Neural cell (in vitro differentiated cells): ENCODE measurements around the gene EFR3B. TPM values are rescaled to one million over a fixed set of nuclear protein-coding genes. Genes with fewer than 3 reads are reported as not detected.

Experiments
- H2AFZ ChIP-seq: fragments of 200-600, 300-800 bp; sonication (generic), shearing (Covaris generic); 2 replicates; pipeline ENCODE4 v1.6.0; 2014; ENCODE audit warnings: low read depth, mild to moderate bottlenecking, antibody characterized with exemption, low read length, moderate library complexity
- H3F3A ChIP-seq: fragments of 200-600 bp; shearing (Covaris generic); 2 replicates; pipeline ENCODE4 v1.6.1; 2016; ENCODE audit warnings: mild to moderate bottlenecking, moderate library complexity, mixed read lengths, antibody characterized with exemption, low read length; ENCODE audit not compliant: insufficient read depth, poor library complexity, severe bottlenecking
- H3K27ac ChIP-seq: fragments of 200-600, 300-800 bp; sonication (generic), shearing (Covaris generic); 2 replicates; pipeline ENCODE4 v1.5.1; 2014; ENCODE audit warnings: mild to moderate bottlenecking, low read length, moderate library complexity
- H3K27me3 ChIP-seq: fragments of 300-800, 200-600 bp; sonication (generic), shearing (Covaris generic); 2 replicates; pipeline ENCODE4 v1.6.0; 2014; ENCODE audit warnings: mild to moderate bottlenecking, low read depth, low read length, moderate library complexity; ENCODE audit not compliant: insufficient read depth
- H3K36me3 ChIP-seq: fragments of 300-800, 200-600 bp; sonication (generic), shearing (Covaris generic); 2 replicates; pipeline ENCODE4 v1.5.1; 2014; ENCODE audit warnings: mild to moderate bottlenecking, antibody characterized with exemption, low read length, moderate library complexity; ENCODE audit not compliant: insufficient read depth
- H3K4me2 ChIP-seq: fragments of 300-800, 200-600 bp; sonication (generic), shearing (Covaris generic); 2 replicates; pipeline ENCODE4 v1.6.0; 2014; ENCODE audit warnings: mild to moderate bottlenecking, low read length
- H3K4me3 ChIP-seq: fragments of 300-800, 200-600 bp; sonication (generic), shearing (Covaris generic); 2 replicates; pipeline ENCODE4 v1.5.1; 2014; ENCODE audit warnings: mild to moderate bottlenecking, low read length, moderate library complexity
- H3K79me2 ChIP-seq: fragments of 200-600 bp; shearing (Covaris generic); replicated peaks from 2 replicates; pipeline ENCODE4 v1.6.0; 2014; ENCODE audit warnings: mild to moderate bottlenecking, low read length, moderate library complexity; ENCODE audit not compliant: insufficient read depth
- H3K9ac ChIP-seq: fragments of 300-800, 200-600 bp; sonication (generic), shearing (Covaris generic); 2 replicates; pipeline ENCODE4 v1.6.1; 2016; ENCODE audit warnings: mild to moderate bottlenecking, low read length, mixed read lengths
- H3K9me2 ChIP-seq: fragments of 200-600 bp; shearing (Covaris generic); 2 replicates; pipeline ENCODE4 v1.6.1; 2016; ENCODE audit warnings: mild to moderate bottlenecking, low read length, mixed read lengths; ENCODE audit not compliant: insufficient read depth
- H3K9me3 ChIP-seq: fragments of 200-600, 300-800 bp; sonication (generic), shearing (Covaris generic); 2 replicates; pipeline ENCODE4 v1.6.1; 2016; ENCODE audit warnings: mild to moderate bottlenecking, mixed run types, low read length, moderate library complexity, mixed read lengths
- H4K20me1 ChIP-seq: fragments of 200-600 bp; shearing (Covaris generic); 2 replicates; pipeline ENCODE4 v1.6.1; 2016; ENCODE audit warnings: mild to moderate bottlenecking, mixed run types; ENCODE audit not compliant: insufficient read depth
- CTCF ChIP-seq: fragments of 450-650 bp; IDR thresholded peaks from 2 replicates; pipeline ENCODE4 v1.5.1; 2014; ENCODE audit warnings: antibody characterized with exemption, mild to moderate bottlenecking, moderate library complexity; ENCODE audit not compliant: poor library complexity, severe bottlenecking
- EP300 ChIP-seq: fragments of 450-650 bp; conservative IDR thresholded peaks from 2 replicates; pipeline ENCODE4 v1.6.1; 2014; ENCODE audit warnings: antibody characterized with exemption, mild to moderate bottlenecking, moderate library complexity; ENCODE audit not compliant: poor library complexity, severe bottlenecking
- EZH2 ChIP-seq: fragments of 200-600, 300-800 bp; shearing (Covaris generic), sonication (generic); IDR thresholded peaks from 2 replicates; pipeline ENCODE4 v1.6.1; 2014; ENCODE audit warnings: antibody characterized with exemption, low read length, borderline replicate concordance, mild to moderate bottlenecking; ENCODE audit not compliant: insufficient read depth, poor library complexity, severe bottlenecking
- MXI1 ChIP-seq: fragments of 450-650 bp; conservative IDR thresholded peaks from 2 replicates; pipeline ENCODE4 v1.6.1; 2014; ENCODE audit warnings: antibody characterized with exemption, mild to moderate bottlenecking; ENCODE audit not compliant: poor library complexity, severe bottlenecking
- POLR2AphosphoS5 ChIP-seq: IDR thresholded peaks from 2 replicates; pipeline ENCODE4 v1.6.1; 2012
- RAD21 ChIP-seq: fragments of 450-650 bp; conservative IDR thresholded peaks from 2 replicates; pipeline ENCODE4 v1.6.1; 2014; ENCODE audit warnings: antibody characterized with exemption, mild to moderate bottlenecking, moderate library complexity
- SMC3 ChIP-seq: fragments of 450-650 bp; conservative IDR thresholded peaks from 2 replicates; pipeline ENCODE4 v1.6.1; 2014; ENCODE audit warnings: antibody characterized with exemption, mild to moderate bottlenecking, moderate library complexity; ENCODE audit not compliant: poor library complexity
- TAF1 ChIP-seq: IDR thresholded peaks from 2 replicates; pipeline ENCODE4 v1.6.1; 2012; ENCODE audit warnings: low read depth
- polyA plus RNA-seq: library from polyadenylated mRNA; depleted of rRNA; stranded (reverse); fragments of >200 nt; gene quantifications from 2 replicates; pipeline ENCODE4 v1.2.3, GENCODE V29; 2014
- TF ChIP-seq, protein P1 (sequence below): IDR thresholded peaks from 2 replicates; pipeline ENCODE4 v1.6.1; 2012; ENCODE audit warnings: borderline replicate concordance

The EFR3B gene
- polyA plus RNA-seq, 1 donor from 2014 or later: 29.3 TPM

DNA sequence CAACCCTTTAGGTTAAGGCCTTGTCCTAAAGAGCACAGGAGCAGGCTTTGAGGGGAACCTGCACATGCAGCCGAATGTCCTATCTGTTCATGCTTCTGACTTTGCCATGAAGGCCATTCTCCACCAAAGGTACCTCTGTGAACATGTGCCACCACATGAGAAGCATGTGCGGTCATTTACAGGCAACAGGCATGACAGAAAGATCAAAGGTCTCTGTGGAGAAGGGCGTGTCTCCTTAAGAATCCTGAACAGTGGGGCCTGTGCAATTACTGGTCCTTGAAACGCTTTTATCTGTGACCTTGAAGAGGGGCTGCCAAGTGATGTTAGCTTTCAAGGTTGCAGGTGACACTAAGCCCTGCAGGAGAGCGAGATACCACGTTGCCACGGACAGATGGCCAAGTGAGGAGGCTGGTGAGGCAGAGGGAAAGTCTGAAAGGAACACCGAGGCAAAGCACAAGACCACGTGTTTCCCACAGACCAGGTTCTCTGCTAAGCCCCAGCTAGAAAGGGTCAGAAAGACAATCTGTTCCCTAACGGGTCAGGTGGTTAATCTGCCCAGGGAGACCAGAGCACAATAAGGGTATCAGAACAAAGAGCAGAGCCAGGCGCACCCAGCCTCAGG lies 146.0 kb downstream of the EFR3B start:
- H3K79me2 ChIP-seq: no peaks in the 10 kb centered on the region
- no peaks in the 10 kb centered on the region for H3K9me2 ChIP-seq
- no peak for TF ChIP-seq MXI1
- no peak for TF ChIP-seq EZH2
- TF ChIP-seq TAF1: no peak
- TF ChIP-seq, protein P1, sequence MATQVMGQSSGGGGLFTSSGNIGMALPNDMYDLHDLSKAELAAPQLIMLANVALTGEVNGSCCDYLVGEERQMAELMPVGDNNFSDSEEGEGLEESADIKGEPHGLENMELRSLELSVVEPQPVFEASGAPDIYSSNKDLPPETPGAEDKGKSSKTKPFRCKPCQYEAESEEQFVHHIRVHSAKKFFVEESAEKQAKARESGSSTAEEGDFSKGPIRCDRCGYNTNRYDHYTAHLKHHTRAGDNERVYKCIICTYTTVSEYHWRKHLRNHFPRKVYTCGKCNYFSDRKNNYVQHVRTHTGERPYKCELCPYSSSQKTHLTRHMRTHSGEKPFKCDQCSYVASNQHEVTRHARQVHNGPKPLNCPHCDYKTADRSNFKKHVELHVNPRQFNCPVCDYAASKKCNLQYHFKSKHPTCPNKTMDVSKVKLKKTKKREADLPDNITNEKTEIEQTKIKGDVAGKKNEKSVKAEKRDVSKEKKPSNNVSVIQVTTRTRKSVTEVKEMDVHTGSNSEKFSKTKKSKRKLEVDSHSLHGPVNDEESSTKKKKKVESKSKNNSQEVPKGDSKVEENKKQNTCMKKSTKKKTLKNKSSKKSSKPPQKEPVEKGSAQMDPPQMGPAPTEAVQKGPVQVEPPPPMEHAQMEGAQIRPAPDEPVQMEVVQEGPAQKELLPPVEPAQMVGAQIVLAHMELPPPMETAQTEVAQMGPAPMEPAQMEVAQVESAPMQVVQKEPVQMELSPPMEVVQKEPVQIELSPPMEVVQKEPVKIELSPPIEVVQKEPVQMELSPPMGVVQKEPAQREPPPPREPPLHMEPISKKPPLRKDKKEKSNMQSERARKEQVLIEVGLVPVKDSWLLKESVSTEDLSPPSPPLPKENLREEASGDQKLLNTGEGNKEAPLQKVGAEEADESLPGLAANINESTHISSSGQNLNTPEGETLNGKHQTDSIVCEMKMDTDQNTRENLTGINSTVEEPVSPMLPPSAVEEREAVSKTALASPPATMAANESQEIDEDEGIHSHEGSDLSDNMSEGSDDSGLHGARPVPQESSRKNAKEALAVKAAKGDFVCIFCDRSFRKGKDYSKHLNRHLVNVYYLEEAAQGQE: no peak
- no peak for TF ChIP-seq SMC3
- TF ChIP-seq CTCF: no peak
- no peak for TF ChIP-seq EP300
- TF ChIP-seq RAD21: no peak
- TF ChIP-seq POLR2AphosphoS5: no peak
- H3K4me2 ChIP-seq: no peak overlapping the region
- no peaks in the 10 kb centered on the region for H4K20me1 ChIP-seq
- no peaks in the 10 kb centered on the region for H3F3A ChIP-seq
- no peaks in the 10 kb centered on the region for H3K27me3 ChIP-seq
- H3K9ac ChIP-seq: no peak overlapping the region
- H3K36me3 ChIP-seq: no peaks in the 10 kb centered on the region
- no peak overlapping the region for H3K27ac ChIP-seq
- H3K9me3 ChIP-seq: no peaks in the 10 kb centered on the region
- H3K4me3 ChIP-seq: no peak overlapping the region
- peak overlapping the region; percentile 4 for H2AFZ ChIP-seq

DNA sequence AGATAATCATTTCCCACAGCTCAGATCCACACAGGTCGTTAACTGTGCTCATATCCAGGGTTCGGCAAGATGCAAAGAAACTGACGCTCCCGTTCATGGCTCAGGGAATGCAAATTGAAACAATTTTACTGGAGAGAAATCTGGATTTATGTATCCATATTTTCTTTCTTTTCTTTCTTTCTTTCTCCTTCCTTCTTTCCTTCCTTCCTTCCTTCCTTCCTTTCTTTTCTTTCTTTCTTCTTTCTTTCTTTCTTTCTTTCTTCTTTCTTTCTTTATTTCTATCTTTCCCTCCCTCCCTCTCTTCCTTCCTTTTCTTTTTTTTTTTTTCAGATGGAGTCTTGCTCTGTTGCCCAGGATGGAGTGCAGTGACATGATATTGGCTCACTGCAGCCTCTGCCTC lies 146.5 kb downstream of the EFR3B start:
- Histone ChIP-seq H2AFZ (peak overlapping the region; percentile 4), H3K79me2 (no peaks in the 10 kb centered on the region), H3K9me3 (no peaks in the 10 kb centered on the region), H3K9ac (no peak overlapping the region), H3F3A (no peaks in the 10 kb centered on the region), H3K4me2 (no peak overlapping the region), H3K27me3 (no peaks in the 10 kb centered on the region), H3K4me3 (no peak overlapping the region), H3K9me2 (no peaks in the 10 kb centered on the region), H3K36me3 (no peaks in the 10 kb centered on the region), H3K27ac (no peak overlapping the region), H4K20me1 (no peaks in the 10 kb centered on the region)
- TF ChIP-seq RAD21: no peak
- TF ChIP-seq, protein P1: no peak
